Right atrium auricular region (tissue), 2 donors: Measurements from ENCODE around the gene OSBPL5. TPM values are rescaled to one million over a fixed set of nuclear protein-coding genes. Genes with fewer than 3 reads are reported as not detected.

Source experiments
- DNase-seq: peaks from one replicate; pipeline ENCODE4 v3.0.0-alpha.2; 2019; ENCODE audit warnings: low spot score
- H3K27ac ChIP-seq, 2 donors: fragments of 200-600 bp; sonication (generic); 1 replicate in 1 of 2; 2 replicates in 1 of 2; pipeline ENCODE4 v1.5.1; 2016 to 2019
- H3K27me3 ChIP-seq, 2 donors: fragments of 200-600 bp; sonication (generic); one replicate each; pipeline versions ENCODE4 v1.5.1 to v1.6.0; 2017 to 2019
- H3K36me3 ChIP-seq: fragments of 200-600 bp; sonication (generic); one replicate; pipeline ENCODE4 v1.5.1; 2016
- H3K4me1 ChIP-seq, 2 donors: fragments of 200-600 bp; sonication (generic); one replicate each; pipeline versions ENCODE4 v1.5.1 to v1.6.0; 2017 to 2019
- H3K4me3 ChIP-seq, 2 donors: fragments of 200-600 bp; sonication (generic); 1 replicate in 1 of 2; 2 replicates in 1 of 2; pipeline ENCODE4 v1.5.1; 2017 to 2019; ENCODE audit warnings: mild to moderate bottlenecking in 1 of 2, moderate library complexity in 1 of 2
- H3K9me3 ChIP-seq, 2 donors: fragments of 200-600 bp; sonication (generic); one replicate each; pipeline ENCODE4 v1.5.1; 2019
- total RNA-seq, 2 donors: library from RNA; depleted of rRNA; stranded (reverse); fragments of >200 nt; gene quantifications; one replicate each; pipeline ENCODE4 v1.1.0, GENCODE V29; 2016
- TF ChIP-seq, protein P1 (sequence below), 2 donors: fragments of 200-600 bp; sonication (generic); IDR thresholded peaks; one replicate each; pipeline ENCODE4 v1.5.1; 2019; ENCODE audit warnings: antibody characterized with exemption in 2 of 2

Gene OSBPL5
- total RNA-seq, 2 donors from 2014 or later, result 11.1 to 17.8 TPM

DNA sequence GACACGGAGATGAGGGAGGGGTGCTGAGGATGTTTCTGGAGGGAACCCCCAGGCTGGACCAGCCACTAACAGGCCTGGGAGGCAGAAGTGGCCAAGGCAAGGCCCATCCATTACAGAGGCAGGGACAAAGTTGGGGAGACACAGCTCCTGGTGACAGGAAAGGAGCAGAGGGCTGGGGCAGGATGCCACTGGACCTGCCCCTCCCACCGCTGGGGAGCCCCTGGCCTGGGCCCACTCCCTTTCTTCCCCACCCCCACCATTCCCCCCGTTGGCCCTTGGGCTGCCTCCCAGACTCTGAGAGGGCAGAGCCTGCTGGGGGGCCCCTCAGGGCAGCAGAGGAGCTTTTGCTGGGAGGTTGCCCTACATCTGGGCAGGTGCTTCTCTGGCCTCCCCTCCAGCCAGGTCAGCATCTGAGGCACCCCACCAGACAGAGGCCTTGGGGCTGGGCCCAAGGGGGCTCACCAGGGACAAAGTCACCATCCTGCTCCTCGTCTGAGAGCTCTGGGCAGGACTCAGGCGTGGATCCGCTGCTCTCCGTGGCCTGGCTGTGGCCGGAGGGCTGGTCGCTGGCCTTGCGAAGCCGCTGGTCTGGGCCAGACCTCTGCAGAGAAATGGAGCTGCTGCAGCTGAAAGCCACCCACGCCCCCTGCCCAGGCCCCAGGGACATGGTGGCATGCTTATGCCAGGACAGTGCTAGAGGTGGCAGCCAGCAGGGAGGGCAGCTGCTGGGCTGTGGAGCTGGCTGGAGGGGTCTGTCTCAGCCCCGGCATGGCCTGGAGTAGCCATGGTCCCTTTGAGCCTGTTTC lies 74.8 kb downstream of the OSBPL5 start:
- Histone ChIP-seq H3K9me3 (no peaks in the 10 kb centered on the region), H3K27ac (no peak overlapping the region), H3K36me3 (peaks cover 7% of the 10 kb centered on the region), H3K27me3 (no peaks in the 10 kb centered on the region), H3K4me3 (no peak overlapping the region), H3K4me1 (peaks cover 0 to 8% of the 10 kb centered on the region in 2 donors)
- DNase-seq, result no peak
- TF ChIP-seq, protein P1, sequence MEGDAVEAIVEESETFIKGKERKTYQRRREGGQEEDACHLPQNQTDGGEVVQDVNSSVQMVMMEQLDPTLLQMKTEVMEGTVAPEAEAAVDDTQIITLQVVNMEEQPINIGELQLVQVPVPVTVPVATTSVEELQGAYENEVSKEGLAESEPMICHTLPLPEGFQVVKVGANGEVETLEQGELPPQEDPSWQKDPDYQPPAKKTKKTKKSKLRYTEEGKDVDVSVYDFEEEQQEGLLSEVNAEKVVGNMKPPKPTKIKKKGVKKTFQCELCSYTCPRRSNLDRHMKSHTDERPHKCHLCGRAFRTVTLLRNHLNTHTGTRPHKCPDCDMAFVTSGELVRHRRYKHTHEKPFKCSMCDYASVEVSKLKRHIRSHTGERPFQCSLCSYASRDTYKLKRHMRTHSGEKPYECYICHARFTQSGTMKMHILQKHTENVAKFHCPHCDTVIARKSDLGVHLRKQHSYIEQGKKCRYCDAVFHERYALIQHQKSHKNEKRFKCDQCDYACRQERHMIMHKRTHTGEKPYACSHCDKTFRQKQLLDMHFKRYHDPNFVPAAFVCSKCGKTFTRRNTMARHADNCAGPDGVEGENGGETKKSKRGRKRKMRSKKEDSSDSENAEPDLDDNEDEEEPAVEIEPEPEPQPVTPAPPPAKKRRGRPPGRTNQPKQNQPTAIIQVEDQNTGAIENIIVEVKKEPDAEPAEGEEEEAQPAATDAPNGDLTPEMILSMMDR (IDR thresholded peaks at IDR 0.05), result no peak

DNA sequence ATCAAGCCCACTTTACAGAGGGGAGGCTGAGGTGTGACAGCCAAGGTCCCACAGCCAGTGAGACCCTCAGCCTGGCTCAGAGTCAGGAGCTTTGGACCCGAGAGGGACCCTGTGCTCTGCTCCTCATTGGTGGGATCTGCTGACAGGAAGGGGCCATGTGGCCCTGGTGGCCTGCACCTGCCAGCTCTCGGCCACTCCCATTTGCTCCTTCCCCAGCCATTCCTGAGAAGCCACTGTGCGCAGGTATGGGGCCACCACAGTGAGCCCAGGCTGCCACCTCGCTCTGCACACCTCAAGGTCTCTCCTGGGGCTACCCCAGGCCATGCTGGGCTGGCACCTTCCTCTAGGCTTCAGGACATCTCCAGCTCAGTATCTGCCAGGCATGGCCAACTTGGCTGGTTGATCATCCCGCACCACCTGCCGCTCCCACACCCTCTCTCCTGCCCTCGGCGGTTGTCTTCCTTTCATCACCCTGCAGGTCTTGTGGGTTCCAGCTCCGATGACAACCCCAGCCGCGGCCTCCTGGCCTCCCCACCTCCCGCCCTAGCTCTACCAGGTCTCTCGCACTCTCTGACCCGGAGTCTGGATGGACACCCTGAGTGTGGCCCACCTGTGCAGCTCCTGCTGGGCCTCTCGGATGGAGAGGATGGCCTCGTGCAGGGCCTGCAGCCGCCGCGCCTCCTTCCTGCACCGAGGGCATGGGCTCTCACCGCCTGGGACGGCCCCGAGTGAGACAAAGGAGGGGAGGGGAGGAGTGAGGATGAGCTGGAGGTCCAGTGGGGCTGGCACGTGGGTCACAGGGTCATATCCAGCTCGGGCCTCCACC lies 75.7 kb downstream of the OSBPL5 start:
- no peak overlapping the region for H3K27ac ChIP-seq
- H3K9me3 ChIP-seq, result no peaks in the 10 kb centered on the region
- TF ChIP-seq, protein P1 (IDR thresholded peaks at IDR 0.05), result no peak
- no peaks in the 10 kb centered on the region for H3K4me1 ChIP-seq
- no peak for DNase-seq
- H3K36me3 ChIP-seq, result peaks cover 7% of the 10 kb centered on the region
- H3K27me3 ChIP-seq, result no peaks in the 10 kb centered on the region
- H3K4me3 ChIP-seq, result no peak overlapping the region

DNA sequence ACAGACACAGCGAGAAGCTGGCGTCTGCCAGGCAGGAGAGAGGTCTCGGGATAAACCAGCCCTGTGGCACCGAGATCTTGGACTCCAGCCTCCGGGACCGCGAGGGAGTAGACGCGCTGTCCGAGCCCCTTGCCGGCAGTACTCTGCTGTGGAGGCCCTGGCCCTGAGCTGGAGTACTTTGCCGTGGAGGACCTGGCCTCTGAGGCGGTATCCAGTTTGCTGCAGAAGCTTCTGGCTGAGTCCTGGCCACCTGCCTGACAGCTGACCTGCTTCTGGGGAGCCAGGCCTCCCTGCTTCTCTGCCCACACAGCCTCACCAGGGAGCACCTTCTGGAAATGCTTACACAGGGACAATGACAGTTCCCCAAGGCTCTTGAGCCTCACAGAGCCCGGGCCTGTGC lies 76.3 kb downstream of the OSBPL5 start:
- Histone ChIP-seq H3K4me3 (no peak overlapping the region), H3K4me1 (no peaks in the 10 kb centered on the region), H3K27ac (no peak overlapping the region), H3K27me3 (no peaks in the 10 kb centered on the region), H3K9me3 (no peaks in the 10 kb centered on the region), H3K36me3 (peaks cover 7% of the 10 kb centered on the region)
- DNase-seq, result no peak
- TF ChIP-seq, protein P1 (IDR thresholded peaks at IDR 0.05), result no peak

DNA sequence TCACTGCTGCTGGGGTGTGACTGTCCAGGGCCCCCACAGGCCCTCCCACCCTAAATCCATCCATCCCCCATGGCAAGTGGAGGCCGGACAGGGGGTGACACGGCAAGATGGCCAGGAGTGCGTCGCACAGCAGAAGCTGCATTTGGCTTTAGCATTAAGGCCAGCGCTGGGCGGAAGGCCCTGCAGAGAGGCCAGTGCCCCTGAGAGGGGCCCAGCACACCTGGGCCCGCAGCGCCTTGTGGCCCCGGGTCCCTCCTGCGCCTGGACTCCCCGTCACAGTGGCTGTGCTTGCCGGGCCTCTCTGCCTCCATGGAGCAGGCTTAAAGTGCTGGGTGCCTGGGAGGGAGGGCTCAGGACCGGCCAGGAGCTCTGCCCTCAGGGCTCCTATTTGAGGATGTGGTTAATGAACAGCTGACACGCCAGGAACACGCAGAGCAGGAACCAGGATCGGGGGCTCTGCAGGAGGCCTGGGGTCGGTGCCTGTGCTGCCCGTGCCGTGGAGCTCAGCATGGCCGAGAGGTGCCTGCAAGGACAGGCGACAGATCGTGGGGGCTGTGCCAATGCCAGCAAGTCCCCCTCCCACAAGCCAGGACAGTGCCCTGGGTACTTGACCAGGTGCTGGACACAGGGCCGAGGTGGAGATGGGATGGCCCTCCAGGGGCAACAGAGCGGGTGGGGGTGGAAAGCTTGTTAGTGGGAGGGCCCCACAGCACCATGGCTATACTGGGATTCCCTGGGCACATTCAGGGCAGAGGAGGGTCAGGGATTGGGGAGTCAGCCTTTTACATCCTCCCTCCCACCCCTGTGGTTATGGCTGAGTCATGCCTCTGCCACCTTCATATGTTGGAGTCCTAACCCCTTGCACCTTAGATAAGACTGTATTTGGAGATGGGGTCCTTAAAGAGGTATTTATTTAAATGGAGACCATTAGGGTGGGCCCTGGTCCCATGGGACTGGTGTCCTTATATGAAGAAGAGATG lies 77.0 kb downstream of the OSBPL5 start:
- TF ChIP-seq, protein P1 (IDR thresholded peaks at IDR 0.05), result no peak
- H3K9me3 ChIP-seq, result no peaks in the 10 kb centered on the region
- peaks cover 7% of the 10 kb centered on the region for H3K36me3 ChIP-seq
- no peaks in the 10 kb centered on the region for H3K27me3 ChIP-seq
- H3K4me1 ChIP-seq, result no peaks in the 10 kb centered on the region
- DNase-seq, result no peak
- no peak overlapping the region for H3K27ac ChIP-seq
- no peak overlapping the region for H3K4me3 ChIP-seq

DNA sequence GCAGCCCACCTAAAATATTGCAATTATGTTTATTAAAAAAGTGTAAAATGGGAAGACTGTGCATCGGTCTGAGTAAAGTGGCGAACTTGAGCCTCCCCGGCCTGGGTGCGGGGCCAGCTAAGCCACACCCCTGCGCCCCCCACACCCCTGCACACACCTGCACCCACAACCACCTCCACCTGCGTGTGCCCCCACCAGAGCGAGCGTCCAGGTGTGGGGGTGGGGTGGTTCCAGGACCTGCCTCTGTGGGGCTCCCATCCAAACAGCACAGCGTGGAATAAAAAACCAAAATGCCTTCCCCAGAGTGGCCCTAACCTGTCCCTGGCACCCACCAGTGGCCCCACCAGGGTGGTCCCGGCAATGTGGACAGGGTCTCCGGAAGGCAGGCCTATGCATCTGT lies 77.7 kb downstream of the OSBPL5 start:
- Histone ChIP-seq H3K27me3 (no peaks in the 10 kb centered on the region), H3K27ac (no peak overlapping the region), H3K36me3 (peaks cover 7% of the 10 kb centered on the region), H3K4me3 (no peak overlapping the region), H3K4me1 (no peaks in the 10 kb centered on the region), H3K9me3 (no peaks in the 10 kb centered on the region)
- TF ChIP-seq, protein P1 (IDR thresholded peaks at IDR 0.05), result no peak
- no peak for DNase-seq
